GM19455 (cell line): Measurements from ENCODE around the gene CLOCK.

Source experiments
- ATAC-seq: cut with Tn5 transposase; IDR thresholded peaks from one replicate; pipeline ENCODE4 v1.9.1; 2021; ENCODE audit not compliant: unreplicated experiment

Gene CLOCK

GRCh38 chr4:55385201-55385649, 161.5 kb downstream of the CLOCK start:
- no peak for ATAC-seq

DNA sequence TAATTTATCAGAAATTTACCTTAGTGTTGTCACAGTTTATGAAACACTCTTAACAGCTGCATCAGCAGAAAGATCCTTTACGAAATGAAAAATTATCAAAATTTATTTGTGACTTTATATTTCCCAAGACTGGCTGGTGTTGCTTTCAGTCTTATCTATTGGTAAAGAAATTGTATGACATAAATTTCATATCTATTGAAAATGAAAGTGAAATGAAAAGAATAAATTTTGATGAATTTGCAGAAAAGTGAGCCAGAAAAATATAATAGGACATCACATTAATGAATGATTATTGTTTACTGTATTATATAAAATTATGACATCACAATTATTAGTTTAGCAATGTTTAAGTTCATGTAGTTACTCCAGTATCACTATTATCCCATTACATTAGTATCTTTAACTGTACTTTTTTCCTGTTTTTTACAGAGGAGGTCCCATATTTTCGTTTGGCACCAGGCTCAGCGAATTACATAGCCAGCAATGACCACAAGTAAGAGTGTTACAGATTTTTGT, 164.2 kb downstream of the CLOCK start:
- ATAC-seq = no peak

DNA sequence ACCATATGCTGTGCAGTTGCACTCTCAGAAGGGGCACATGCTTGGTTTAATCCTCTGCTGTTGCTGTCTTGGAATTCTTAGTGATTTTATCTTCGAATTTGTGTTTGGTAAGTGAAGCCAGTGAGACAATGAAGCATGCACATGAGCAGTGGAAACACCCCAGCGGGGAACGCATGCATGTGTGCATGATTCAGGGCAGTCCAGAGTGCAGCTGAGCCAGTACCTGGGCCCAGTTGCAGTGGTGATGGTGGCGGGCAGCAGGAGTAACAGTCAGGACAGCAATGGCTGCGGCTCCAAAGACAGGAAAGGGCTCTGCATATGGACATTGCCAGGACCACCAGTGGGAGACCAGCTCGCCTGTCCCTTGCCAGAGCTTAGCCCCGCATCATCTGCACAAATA, 165.2 kb downstream of the CLOCK start:
- ATAC-seq = no peak

- no peak for ATAC-seq
These were observed 166.1 kb downstream of the CLOCK start for GRCh38 chr4:55380576-55380975.

DNA sequence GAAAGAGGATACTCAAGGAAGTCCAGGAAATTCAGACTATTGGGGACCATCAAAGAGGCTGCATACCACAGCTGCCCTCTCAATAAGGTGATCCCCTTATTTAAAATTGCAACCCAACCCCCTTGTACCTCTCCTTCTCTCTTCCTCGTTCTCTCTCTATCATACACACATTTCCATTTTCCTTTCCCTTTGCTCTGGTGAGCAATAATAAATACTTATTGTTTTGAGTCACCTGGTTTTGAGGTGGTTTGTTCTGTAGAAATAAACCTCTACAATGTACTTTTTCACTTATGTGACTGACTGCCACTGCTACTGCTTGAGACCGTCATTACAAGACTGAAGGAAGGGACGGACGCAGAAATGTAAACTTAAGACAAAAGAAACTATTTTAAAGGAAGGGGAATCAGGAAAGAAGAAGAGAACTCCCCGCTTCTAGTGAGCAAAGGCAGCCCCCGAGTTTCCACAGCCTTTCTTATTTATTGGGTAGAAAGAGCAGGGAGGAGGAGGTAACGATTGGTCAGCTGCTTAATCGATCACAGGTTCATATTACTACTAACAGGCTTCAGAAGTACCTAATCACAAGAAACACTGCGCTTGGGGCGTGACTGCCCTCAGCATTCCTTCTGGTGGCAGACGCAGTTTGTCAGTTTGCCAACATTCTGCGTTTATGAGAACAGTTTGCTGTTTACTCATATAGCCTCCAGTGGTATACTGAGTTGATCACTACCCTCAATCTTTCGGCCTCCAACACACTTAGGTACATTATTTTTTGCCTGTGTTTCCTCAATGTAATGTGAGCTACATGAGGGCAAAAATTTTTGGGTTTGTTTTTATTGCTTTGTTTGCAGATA, 167.9 kb downstream of the CLOCK start:
- ATAC-seq = no peak
